Measurements from ENCODE around the gene LOXHD1.

The LOXHD1 gene

DNA sequence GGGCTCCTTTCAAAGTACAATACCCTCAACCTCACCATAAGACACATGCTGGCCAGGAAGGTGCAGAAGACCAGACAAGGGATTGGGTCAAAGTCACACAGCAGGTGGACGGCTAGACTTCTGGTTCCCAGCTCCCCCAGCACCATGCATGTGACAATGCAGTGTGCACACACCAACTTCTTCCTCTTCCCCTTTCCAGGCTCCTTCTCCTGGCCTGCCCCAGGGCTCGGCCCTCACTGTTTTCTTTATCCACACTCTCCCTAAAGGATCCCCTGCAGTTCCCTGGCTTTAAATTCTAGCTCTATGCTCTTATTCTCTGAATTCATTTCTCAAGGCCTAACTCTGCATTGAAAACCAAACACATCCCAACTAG lies 82.3 kb downstream of the LOXHD1 start:
- DNase-seq (ENCODE audit: low read depth, low spot score) = no peak

DNA sequence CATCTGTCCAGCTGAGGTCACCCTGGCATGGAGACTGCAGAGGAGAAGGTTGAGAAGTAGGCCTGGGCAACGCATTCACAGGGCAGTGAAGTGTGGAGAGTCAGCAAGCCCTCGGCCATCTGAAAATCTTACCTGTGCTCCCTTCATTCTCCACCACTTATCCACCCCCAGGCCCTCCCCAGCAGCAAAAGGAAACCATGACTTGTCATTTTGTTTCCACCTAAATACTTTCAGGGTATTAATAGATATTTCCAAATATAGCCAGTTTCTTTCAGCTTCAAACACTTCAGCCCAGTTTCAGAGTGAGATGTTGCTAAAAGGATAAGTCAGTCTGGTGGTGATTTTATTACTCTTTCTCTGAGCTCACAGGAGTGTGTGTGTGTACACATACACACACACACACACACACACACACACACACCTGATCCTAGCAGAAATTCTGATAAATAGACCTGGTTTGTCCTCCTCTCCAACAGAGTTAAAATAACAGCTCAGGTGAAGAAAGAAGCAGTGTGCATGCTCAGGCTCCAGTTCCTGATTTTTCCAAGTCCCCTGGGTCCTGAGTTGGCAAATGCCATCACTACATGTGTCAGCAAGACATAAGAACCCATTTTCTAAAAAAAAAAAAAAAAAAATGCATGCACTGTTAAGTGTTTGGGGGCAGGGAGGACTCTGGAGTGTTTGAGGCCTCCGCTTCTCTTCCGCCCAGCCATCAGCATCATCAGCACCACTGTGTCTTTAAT lies 82.8 kb downstream of the LOXHD1 start:
- no peak for DNase-seq (ENCODE audit: low read depth, low spot score)

DNA sequence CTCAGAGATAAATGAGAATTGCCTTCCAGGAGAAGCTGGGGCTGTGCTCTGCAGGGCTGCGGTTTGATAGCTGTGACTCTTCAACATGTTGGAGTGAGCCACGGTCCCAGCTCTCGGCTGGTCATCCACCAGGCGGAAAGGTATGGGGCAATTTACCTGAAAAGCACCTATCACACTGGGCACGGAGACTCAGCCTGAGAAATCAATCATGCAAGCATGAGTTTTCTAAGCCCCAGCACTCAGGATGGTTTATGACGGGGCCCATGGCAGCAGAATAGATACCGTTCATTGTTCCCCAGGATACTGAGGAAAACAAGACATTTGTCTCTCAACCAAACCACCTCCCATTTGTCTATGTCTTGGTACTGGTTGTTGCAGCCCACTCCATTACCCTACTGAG lies 83.9 kb downstream of the LOXHD1 start:
- DNase-seq (ENCODE audit: low read depth, low spot score) = no peak

DNA sequence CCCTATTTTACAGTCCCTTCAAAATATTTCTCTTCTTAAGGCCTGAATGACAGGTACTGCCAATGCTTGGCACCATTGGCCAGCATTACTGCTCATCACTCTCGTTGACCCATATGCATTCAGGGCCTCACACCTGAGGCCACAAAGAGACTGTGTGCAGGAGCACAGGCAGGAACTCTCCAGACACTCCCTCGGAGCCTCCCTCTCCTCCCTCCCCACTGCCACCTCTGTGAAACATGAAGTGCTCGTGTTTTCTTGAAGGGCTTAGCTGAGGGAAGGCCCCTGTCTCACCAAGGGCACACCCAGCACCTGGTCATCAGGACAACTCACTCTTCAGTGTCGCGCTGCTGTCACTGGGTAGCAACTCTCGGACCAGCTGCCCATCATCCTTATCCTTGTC lies 85.3 kb downstream of the LOXHD1 start:
- no peak for DNase-seq (ENCODE audit: low read depth, low spot score)

DNA sequence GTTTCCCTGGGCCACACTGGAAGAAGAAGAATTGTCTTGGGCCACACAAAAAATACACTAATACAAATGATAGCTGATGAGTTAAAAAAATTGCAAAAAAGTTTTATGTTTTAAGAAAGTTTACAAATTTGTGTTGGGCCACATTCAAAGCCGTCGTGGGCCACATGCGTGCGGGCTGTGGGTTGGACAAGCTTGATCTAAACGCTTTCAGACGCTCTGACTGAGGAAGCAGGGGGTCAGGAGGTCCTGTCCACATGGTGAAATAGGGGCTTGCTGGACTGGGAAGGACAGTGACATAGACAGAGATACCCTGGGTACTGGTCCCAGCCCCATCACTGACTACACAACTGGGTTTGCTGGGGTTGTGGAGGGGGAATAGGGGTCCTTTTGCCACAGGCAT lies 86.4 kb downstream of the LOXHD1 start:
- no peak for DNase-seq (ENCODE audit: low read depth, low spot score)

DNA sequence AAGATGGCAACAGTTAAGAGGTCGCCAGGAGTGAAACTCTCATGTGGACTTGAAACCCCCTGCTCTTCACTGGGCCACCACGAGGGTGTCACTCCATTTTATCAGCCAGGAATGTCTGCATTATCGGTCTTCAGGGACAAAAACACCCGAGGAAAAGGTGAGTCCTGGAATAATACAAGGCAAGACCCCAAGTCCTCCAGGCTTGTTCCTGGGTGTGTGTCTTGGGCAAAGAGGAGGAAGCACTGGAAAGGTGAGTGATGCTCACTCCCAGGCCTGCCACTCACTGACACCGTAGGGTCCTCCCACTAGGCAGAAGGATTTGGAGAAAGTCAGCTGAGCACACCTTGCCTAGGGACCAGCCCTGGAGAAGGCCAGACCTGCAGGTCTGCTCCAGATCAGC lies 86.9 kb downstream of the LOXHD1 start:
- no peak for DNase-seq (ENCODE audit: low read depth, low spot score)

DNA sequence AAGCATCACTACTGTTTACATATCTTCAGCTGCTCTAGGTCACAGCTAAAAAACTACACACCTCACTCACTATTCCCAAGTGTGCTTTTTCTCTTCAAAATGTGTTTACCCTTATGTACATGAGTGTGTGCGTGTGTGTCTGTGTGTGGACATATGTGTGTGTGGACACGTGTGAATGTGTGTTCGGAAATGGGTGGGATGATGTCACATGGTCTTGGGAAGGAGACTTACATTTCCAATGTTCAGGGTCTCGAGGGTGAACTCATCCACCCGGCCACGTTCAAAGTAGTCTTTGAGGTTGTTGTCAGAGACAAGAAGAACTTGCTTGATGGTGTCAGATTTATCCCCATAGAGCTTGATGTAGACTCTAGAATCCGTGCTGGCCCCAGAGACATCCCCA lies 87.8 kb downstream of the LOXHD1 start:
- no peak for DNase-seq (ENCODE audit: low read depth, low spot score)

DNA sequence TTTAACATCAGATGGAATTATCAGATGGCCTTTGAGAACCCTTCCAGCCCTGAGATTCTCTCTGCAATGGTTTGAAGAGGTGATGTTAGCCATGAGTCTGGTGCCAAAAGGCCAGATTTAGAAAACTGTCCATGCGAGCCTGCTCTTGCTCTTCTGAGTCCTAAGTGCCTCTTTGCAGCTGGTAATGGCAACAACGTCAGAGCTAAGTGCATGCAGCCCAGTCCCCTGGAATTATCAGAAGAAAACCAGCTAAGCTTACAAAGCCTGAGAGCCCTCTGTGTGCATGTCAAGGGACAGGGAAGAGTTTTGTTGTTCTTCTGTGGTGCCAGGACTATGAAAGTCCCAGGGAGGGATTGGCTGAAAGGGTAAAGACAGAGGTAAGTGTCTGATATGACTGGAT lies 89.8 kb downstream of the LOXHD1 start:
- DNase-seq (ENCODE audit: low read depth, low spot score) = no peak

DNA sequence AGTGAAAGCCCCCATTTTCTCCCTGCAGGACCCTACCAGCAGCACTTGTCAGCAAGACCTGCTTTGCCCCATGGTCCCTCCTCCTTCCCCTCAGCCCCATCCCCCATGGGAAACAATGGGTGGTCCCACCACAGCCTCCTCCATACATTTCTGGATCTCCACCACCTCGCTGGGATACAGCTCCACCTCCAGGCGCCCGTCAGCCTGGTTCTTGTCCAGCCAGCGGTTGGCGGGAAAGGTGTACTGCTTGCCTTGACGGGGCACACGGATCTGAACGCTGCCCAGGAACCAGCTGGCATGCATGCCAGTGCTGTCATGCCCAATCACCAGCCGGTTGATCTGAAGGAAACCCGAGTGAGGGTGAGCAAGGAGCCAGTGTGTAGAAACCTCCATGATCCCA lies 90.9 kb downstream of the LOXHD1 start:
- no peak for DNase-seq (ENCODE audit: low read depth, low spot score)

DNA sequence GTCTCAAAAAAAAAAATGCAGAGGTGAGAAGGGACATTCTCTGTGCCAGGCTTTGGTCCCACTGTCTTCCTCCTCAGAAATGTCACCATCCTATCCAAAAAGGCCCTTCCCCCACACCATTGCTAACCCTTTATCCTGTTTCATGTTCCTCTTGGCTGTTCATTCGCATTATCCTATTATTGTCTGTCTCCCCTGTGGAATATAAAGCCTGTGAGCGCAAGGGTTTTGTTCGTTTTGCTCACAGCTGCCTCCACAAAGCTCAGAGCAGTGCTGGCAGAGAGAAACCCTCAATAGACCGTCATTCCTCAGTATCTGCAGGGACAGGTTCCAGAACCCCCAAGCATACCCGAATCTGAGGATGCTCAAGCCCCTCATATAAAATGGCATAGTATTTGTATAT lies 91.8 kb downstream of the LOXHD1 start:
- DNase-seq (ENCODE audit: low read depth, low spot score) = no peak

DNA sequence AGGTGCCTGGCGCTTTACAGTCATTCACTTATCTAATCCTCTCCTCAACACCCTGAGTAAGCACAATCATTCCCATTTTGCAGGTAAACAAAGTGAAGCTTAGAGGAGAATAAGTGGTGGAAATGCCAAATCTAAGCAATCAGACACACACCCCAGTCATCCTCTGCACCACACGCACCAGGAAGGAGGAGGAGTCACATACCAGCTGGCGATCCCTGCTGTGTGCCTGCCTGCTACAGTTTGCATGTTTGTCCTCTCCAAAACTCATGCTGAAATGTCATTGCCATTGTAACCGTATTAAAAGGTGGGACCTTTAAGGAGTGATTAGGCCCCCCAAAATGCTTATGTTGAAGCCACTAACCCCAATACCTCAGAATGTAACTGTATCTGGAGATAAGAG lies 93.7 kb downstream of the LOXHD1 start:
- no peak for DNase-seq (ENCODE audit: low read depth, low spot score)

DNA sequence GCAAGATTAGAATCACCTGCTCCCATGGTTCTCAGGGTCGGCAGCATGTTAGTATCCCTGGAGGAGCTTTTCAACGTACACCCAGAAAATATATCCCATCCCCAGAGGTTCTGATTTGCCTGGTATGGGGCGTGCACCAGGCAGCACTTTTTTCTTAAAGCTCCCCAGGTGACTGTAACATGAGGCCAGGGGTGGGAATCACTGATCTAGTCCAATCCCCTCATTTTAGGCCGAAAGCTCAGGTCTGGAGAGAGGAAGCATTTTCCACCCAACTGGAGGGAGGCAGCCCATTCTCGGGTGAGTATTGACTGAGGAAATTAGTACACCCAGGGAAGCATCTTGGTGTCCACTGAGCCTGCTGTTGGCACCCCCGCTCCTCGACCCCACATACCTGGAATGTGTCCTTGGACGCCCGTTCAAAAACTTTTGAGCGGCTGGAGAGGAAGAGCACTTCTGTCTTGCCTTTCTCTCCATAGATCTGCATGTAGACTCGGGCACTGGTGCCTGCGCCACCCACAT lies 94.3 kb downstream of the LOXHD1 start:
- no peak for DNase-seq (ENCODE audit: low read depth, low spot score)

DNA sequence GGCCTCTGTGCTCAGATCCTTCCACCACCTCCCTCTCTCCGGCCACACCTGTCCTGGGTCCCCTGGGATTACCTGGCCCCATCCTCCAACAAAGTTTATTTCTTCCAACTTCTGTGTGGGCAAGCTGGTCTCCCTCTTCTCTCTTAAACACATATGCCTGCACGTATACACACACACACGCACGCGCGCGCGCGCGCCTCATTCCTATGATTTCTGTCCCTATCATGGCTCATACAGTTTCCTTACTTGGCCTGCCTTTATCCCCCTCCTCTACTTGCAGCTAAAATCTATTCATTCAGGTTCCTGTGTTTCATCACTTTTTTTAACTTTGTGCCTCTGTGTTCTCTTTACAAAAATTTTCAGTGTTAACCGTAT lies 96.4 kb downstream of the LOXHD1 start:
- no peak for DNase-seq (ENCODE audit: low read depth, low spot score)

DNA sequence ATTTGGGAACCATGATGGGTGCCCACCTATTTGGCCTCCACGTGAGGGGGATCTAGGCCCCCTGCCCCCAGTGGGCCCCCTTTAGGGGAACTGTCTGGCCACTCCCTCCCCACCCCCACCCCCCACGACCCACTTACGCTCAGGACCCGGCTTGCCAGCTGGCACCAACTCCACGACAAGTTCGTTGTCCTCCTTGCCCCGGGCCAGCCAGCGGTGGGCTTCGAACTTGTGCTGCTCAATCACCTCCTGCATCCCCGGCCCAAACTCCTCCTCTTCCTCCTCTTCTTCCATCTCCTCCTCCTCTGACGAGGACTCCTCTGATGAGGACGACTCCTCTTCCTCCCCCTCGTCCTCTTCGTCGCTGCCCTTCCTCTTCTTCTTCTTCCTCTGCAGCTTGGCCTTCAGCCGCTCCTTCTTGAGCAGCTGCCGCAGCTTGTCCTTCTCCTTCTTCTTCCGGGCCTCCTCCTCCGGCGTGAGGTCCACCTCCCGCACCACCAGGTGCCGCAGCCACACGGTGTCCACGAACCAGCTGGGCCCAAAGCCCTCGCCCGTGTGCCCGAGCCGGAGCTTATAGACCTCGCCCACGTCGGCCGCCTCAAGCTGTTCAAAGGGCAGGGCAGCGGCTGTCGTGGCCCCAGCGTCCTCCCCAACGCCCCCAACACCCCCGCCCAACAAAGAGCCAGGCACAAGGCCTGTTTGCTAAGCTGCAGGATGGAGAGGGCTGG lies 96.9 kb downstream of the LOXHD1 start:
- no peak for DNase-seq (ENCODE audit: low read depth, low spot score)

DNA sequence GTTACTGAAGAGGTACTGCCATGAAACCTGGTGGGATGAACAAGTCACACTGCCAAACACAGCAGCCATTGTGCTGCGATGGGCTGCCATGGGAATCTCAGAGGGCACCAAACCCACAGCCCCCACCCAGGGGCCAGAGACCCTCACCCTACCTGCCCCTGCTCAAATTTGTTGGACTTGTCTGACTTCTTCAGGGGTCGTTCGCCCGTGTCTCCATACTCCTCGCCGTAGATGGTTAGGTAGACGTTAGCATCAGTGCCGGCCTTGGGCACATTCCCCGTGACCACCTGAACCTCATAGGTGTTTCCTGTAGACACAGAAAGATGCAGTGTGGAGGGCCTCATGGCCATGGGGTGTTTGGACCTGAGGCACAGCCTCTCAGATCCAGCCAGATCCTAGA lies 97.7 kb downstream of the LOXHD1 start:
- no peak for DNase-seq (ENCODE audit: low read depth, low spot score)

DNA sequence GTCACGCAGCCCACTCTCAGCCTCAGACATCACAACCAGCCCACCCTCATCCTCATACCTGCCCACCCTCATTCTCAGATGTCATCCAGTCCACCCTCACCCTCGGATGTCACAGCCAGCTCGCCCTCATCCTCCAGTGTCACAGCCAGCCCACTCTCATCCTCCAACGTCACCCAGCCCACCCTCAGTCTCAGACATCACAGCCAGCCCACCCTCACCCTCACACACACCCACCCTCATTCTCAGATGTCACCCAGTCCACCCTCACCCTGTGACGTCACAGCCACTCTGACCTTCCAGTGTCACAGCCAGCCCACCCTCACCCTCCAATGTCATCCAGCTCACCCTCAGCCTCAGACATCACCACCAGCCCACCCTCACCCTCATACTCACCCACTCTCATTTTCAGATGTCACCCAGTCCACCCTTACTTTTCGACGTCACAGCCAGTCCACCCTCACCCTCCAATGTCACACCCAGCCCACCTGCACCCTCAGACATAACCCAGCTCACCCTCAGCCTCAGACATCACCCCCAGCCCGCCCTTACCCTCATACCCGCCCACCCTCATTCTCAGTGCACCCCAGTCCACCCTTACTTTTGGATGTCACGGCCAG lies 100.3 kb downstream of the LOXHD1 start:
- no peak for DNase-seq (ENCODE audit: low read depth, low spot score)

DNA sequence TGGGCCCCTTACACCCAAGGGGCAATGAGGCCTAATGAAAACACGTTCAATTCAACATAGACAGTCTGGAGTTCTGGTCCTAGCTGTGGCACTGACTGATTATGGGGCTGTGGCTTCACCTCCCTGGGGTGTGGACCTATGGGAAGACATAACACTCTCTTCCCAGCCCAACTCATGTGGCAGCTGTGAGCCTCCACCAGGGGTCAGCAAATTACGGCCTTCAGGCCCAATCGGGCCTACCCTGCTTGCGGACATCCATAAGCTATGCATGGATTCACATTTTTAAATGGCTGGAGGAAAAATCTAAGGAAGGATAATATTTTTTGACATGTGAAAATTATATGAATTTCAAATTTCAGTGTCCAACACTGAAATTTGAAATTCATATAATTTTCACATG lies 101.3 kb downstream of the LOXHD1 start:
- DNase-seq (ENCODE audit: low read depth, low spot score) = no peak

DNA sequence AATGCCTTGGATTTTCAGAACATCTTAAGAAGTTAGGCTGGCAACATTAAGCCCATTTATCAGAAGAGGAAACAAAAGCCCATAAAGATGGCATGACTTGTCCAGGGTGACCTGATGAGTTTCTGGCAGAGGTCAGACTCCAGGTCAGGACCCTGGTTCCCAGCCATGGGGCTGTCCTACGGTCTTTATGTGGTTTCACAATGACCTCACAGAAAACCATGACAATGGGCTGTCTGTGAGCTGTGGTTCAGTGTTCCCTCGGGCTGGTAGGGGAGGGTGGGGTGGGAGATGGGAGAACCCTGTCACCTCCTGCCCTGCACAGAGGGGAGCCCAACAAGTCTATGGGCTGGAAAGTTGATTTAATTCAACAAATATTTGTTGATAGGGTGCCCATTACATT lies 101.8 kb downstream of the LOXHD1 start:
- DNase-seq (ENCODE audit: low read depth, low spot score) = no peak

DNA sequence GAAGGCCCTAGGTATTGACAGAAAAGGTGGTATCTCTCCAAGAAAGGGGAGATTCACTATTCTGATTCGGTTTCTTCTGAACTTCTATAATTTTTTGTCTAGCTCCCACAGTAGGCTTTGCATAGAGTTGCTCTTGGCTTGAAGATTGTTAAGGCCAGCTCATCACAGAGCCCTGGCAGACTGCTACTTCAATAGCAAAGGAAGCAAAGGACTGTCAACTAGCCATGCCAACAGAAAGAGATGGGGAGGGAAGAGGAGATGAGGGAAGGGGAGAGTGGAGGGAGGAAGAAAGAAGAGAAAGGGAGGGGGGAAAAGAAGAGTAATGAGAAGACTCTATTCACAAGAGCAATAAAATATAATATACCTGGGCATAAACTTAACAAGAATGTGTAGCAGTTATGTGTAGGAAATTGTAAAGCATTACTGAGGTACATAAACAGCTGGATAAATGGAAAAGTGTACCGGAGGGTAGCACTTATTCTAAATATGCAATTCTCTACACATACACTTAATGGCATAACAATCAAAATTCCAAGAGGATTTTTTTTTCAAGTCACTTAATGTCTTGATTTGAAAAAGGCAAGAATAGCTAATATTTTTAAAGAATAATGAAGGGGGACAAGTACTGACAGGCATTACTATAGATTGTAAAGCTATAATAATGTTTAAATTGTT lies 102.5 kb downstream of the LOXHD1 start:
- no peak for DNase-seq (ENCODE audit: low read depth, low spot score)

DNA sequence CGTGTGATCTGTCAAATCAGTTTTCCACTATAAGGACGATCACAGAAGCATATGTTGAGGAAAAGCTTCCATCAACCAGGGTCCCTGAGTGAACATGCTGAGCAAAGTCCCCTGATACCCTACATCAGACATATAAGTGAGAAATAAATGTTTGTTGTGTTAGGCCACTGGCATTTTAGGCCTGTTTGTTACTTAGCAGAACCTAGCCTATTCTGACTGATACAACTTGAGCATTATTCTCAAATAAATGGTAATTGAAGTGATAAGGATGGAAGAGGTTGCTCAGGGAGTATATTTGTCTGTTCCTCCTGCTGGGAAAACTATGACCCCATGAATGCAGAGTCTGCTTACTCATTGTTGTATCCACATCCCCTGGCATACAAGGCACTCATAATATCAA lies 106.4 kb downstream of the LOXHD1 start:
- no peak for DNase-seq (ENCODE audit: low read depth, low spot score)

DNA sequence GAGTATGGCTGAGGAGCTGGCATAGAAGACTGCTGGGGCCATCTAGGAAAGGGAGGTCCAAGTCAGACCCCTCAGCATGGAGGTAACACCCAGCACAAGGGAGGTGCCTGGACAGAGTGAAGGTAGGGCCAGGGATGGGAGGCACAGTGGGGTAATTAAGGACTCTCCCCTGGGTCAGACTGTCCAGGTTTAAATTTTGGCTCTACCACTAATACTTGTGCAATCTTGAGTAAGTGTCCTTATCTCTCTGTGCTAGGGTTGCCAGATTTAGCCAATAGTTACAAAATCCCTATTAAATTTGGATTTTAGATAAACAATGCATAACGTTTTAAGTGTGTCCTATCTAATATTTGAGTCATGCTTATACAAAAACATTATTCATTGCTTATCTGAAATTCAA lies 109.5 kb downstream of the LOXHD1 start:
- DNase-seq (ENCODE audit: low read depth, low spot score) = no peak

DNA sequence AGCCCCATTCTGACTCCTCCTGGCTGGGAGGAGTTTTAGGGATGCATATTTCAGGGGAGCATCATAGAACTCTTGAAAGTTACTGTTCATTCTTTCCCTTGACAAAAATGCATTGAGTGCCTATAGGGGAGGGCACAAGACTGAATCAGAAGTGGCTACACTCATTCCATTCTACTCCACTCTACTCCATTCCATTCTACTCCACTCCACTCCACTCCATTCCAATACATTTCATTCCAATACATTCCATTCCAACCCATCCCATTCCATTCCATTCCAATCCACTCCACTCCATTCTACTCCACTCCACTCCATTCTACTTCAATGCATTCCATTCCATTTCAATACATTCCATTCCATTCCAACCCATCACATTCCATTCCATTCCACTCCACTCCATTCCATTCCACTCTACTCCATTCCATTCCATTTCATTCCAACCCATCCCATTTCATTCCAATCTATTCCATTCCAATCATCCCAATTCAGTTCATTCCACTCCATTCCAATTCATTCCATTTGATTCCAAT lies 110.8 kb downstream of the LOXHD1 start:
- DNase-seq (ENCODE audit: low read depth, low spot score) = peak; percentile 1
